ENCODE measurements around the gene LILRB5. TPM values are rescaled to one million over a fixed set of nuclear protein-coding genes. Genes with fewer than 3 reads are reported as not detected.

Gene LILRB5
- total RNA-seq, 1 donor from 2014 or later: 12.3 TPM

- Histone ChIP-seq H3K36me3 (peaks cover 0 to 66% of the 10 kb centered on the region in 2 donors), H3K9me3 (no peaks in the 10 kb centered on the region), H3K27me3 (no peaks in the 10 kb centered on the region), H3K4me3 (no peak overlapping the region), H3K4me1 (peaks cover 61% of the 10 kb centered on the region), H3K27ac (no peak overlapping the region)
- no peak for DNase-seq (ENCODE audit: extremely low spot score in 2 of 2)
- TF ChIP-seq POLR2AphosphoS5 (IDR thresholded peaks at IDR 0.05; ENCODE audit: insufficient read depth in 1 of 2, low read depth in 1 of 2): no peak
- TF ChIP-seq CTCF (IDR thresholded peaks at IDR 0.05): no peak
- no peak for TF ChIP-seq POLR2A (IDR thresholded peaks at IDR 0.05)
- intact Hi-C loops (cut with DNase I): no loop called here
Measured at GRCh38 chr19:54203151-54203611, 53.9 kb downstream of the LILRB5 start.

GRCh38 chr19:54201980-54202379, 55.1 kb downstream of the LILRB5 start:
- intact Hi-C loops (cut with DNase I): no loop called here
- Histone ChIP-seq H3K36me3 (peaks cover 0 to 54% of the 10 kb centered on the region in 2 donors), H3K27me3 (no peaks in the 10 kb centered on the region), H3K27ac (no peak overlapping the region), H3K9me3 (no peaks in the 10 kb centered on the region), H3K4me3 (peak overlapping the region; percentile 60 to 87), H3K4me1 (peaks cover 61% of the 10 kb centered on the region)
- DNase-seq (ENCODE audit: extremely low spot score in 2 of 2): no peak
- TF ChIP-seq POLR2A (IDR thresholded peaks at IDR 0.05): no peak
- TF ChIP-seq POLR2AphosphoS5 (IDR thresholded peaks at IDR 0.05; ENCODE audit: insufficient read depth in 1 of 2, low read depth in 1 of 2): no peak
- no peak for TF ChIP-seq CTCF (IDR thresholded peaks at IDR 0.05)

- H3K36me3 ChIP-seq: peaks cover 0 to 47% of the 10 kb centered on the region in 2 donors
- H3K4me1 ChIP-seq: peaks cover 54% of the 10 kb centered on the region
- TF ChIP-seq POLR2AphosphoS5 (IDR thresholded peaks at IDR 0.05; ENCODE audit: insufficient read depth in 1 of 2, low read depth in 1 of 2) (no peak), CTCF (IDR thresholded peaks at IDR 0.05) (no peak), POLR2A (IDR thresholded peaks at IDR 0.05) (no peak)
- intact Hi-C loops (cut with DNase I): no loop called here
- DNase-seq (ENCODE audit: extremely low spot score in 2 of 2): no peak
- peak overlapping the region; percentile 60 to 87 for H3K4me3 ChIP-seq
- H3K27ac ChIP-seq: peak overlapping the region; percentile 91
- no peaks in the 10 kb centered on the region for H3K9me3 ChIP-seq
- H3K27me3 ChIP-seq: no peaks in the 10 kb centered on the region
Measured at GRCh38 chr19:54201172-54201701, 55.8 kb downstream of the LILRB5 start.

Small RNA genes within 50 kb of the gene (microRNA-seq; reads per million reads assigned to microRNA genes)
- not detected for gene MIR4752 (ENCODE audit: borderline number of aligned reads, borderline replicate concordance)

Small RNA genes within 50 kb of the gene (small RNA-seq; reads per million reads assigned to genes)
- gene AC245884.12 (not detected), gene MIR4752 (not detected), gene RNU6-1307P (not detected)

Other genes starting within 250 kb of the LILRB5 start
- not detected for gene VSTM1, start 193.4 kb downstream of the LILRB5 start, total RNA-seq
- not detected for gene TARM1, start 175.9 kb downstream of the LILRB5 start, total RNA-seq
- 1.2 TPM for gene OSCAR, start 156.5 kb downstream of the LILRB5 start, total RNA-seq
- 79.3 TPM for gene NDUFA3, start 154.4 kb downstream of the LILRB5 start, total RNA-seq
- gene TFPT, start 141.6 kb downstream of the LILRB5 start, total RNA-seq: 13.0 TPM
- 44.4 TPM for gene PRPF31, start 141.5 kb downstream of the LILRB5 start, total RNA-seq
- gene CNOT3, start 119.5 kb downstream of the LILRB5 start, total RNA-seq: 17.7 TPM
- 5.4 TPM for gene LENG1, start 97.6 kb downstream of the LILRB5 start, total RNA-seq
- gene TMC4, start 84.1 kb downstream of the LILRB5 start, total RNA-seq: 22.3 TPM
- gene MBOAT7, start 67.7 kb downstream of the LILRB5 start, total RNA-seq: 76.6 TPM
- gene TSEN34, start 66.0 kb downstream of the LILRB5 start, total RNA-seq: 52.3 TPM
- 1,892 TPM for gene RPS9, start 56.4 kb downstream of the LILRB5 start, total RNA-seq
- gene LILRB3, start 34.3 kb downstream of the LILRB5 start, total RNA-seq: 20.4 TPM
- gene LILRA6, start 14.5 kb downstream of the LILRB5 start, total RNA-seq: 1.5 TPM
- gene LILRB2, start 23.8 kb upstream of the LILRB5 start, total RNA-seq: 2.0 TPM
- gene LILRA5, start 55.9 kb upstream of the LILRB5 start, total RNA-seq: 2.9 TPM
- gene LILRA4, start 81.9 kb upstream of the LILRB5 start, total RNA-seq: not detected
- gene LAIR1, start 107.7 kb upstream of the LILRB5 start, total RNA-seq: 8.8 TPM
- 5.9 TPM for gene TTYH1, start 158.2 kb upstream of the LILRB5 start, total RNA-seq
- gene LENG8, start 191.9 kb upstream of the LILRB5 start, total RNA-seq: 129 TPM
- 10.3 TPM for gene LENG9, start 206.5 kb upstream of the LILRB5 start, total RNA-seq
- 33.4 TPM for gene CDC42EP5, start 216.0 kb upstream of the LILRB5 start, total RNA-seq
- not detected for gene LAIR2, start 245.6 kb upstream of the LILRB5 start, total RNA-seq